HL-60/S4 treated with retinoic acid at 250 ng/mL for 4 days and 3 days (cell line): ENCODE results near the gene PRKACA.

Experiments used
- in situ Hi-C: fragments of 300-500 bp; cut with MboI; formaldehyde crosslinking; loops from 2 replicates; pipeline ENCODE4 v1.7.0; 2022; ENCODE audit warnings: low sequenced_read_pairs

PRKACA gene

DNA sequence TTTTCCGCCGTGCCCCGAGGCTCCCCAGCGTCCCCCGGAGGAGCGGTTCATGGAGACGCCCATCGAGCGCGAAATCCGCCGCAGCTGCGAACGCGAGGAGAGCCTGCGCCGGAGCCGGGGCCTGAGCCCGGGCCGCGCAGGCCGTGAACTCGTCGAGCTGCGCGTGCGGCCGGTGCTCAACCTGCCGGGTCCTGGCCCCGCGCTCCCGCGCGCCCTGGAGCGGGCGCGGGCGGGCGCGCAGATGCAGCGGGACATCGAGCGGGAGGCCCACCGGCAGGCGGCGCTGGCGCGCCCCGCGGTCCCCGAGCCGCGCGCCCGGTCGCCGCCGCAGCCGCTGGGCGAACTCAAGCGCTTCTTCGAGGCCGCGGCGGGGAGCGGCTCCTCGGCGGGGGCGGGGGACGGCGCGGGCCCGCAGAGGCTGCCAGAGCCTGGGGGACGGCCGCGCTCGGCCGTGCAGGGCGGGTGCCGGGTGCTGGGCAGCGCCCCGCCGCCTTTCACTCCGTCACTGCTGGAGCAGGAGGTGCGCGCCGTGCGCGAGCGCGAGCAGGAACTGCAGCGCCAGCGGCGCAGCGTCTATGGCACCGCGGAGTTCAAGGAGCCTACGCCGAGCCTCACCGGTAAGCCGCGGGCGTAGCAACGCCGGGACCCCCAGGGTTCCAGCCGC is 44.2 kb downstream of the PRKACA start:
- in situ Hi-C loops = loop anchor here (25.0 kb wide), 2 partner anchors 186 to 461 kb away; partner anchors contain the start of gene NANOS3

DNA sequence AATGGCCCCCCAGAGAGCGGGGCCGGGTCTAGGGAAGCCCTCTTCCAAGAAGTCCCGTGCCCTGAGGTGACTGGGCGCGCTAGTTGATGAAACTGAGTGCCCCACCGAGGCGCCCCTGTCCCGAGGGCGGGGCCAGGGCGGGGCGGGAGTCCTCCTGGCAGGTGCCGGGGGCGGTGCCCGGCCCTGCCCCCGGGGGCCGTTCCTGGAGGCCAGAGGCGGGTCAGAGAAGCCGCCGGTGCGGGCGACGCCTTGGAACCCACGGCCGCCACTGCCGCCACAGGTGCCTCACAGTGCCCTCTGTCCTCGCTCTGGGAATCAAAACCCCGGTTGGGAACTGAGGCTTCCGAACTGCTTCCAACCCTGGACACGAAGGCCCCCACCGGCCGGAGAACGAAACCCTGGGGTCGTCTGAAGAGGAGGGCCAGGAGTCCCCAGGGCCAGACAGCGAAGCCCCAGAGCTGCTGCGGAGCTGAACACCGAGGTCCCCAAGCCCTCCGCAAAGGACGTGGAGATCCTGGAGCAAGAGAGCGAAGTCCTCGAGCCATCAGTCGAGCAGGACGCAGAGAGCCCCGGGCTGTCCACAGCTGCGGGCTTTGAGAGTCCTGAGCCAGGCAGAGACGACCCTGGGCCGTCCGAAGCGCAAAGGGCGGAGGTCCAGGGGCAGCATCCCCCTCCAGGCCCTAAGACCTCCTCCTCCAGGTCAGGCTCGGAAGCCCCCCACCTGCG is 44.9 kb downstream of the PRKACA start, which contains the start of gene MISP3:
Gene MISP3, plus strand, starts transcription at position 252 of the 726 bp plus-strand sequence. CDS start 524 bp downstream, outside the sequence.
- in situ Hi-C loops = loop anchor here (25.0 kb wide), 2 partner anchors 185 to 460 kb away; partner anchors contain the start of gene NANOS3

DNA sequence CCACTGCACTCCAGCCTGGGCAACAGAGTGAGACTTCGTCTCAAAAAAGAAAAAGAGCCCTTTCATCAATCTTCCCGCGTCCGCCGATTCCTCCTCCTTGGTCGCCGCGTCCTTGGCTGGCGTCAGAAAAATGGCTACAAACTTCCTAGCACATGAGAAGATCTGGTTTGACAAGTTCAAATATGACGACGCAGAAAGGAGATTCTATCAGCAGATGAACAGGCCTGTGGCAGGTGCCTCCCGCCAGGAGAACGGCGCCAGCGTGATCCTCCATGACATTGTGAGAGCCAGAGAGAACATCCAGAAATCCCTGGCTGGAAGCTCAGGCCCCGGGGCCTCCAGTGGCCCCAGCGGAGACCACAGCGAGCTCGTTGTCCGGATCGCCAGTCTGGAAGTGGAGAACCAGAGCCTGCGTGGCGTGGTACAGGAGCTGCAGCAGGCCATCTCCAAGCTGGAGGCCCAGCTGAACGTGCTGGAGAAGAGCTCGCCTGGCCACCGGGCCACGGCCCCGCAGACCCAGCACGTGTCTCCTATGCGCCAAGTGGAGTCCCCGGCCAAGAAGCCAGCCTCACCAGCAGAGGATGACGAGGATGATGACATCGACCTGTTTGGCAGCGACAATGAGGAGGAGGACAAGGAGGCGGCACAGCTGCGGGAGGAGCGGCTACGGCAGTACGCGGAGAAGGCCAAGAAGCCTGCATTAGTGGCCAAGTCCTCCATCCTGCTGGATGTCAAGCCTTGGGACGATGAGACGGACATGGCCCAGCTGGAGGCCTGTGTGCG is 47.1 kb downstream of the PRKACA start:
- in situ Hi-C loops = loop anchor here (25.0 kb wide), 2 partner anchors 183 to 458 kb away; partner anchors contain the start of gene NANOS3

DNA sequence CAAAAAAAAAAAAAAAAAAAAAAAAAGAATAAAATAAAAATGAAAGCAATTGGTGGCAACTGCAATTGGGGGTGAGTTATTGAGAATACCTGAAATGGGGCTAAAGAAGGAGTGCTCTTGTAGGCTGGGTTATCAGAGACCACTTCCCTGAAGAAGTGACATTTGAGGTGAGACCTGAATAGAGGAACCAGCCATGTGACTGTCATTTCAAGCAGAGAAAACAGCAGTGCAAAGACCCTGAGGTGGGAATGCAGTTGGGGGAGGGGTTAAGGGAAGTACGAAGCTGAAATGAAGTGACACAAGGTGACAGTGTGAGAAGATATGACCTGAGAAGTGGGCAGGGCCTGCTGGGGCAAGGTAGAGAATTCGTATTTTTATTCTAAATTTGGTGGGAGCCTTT is 51.4 kb downstream of the PRKACA start:
- in situ Hi-C loops = loop anchor here (25.0 kb wide), 2 partner anchors 179 to 454 kb away; partner anchors contain the start of gene NANOS3

DNA sequence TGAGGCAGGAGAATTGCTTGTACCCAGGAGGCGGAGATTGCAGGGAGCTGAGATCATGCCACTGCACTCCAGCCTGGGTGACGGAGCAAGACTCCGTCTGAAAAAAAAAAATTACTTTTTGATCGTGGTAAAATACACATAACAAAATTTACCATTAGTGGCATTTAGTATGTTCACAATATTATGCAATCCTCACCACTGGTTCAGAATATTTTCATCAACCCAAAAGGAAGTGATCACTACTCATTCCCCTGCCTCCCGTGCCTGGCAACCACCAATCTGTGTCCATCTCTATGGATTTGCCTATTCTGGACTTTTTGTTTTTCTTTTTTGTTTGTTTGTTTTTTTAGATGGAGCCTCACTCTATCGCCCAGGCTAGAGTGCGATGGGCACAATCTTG is 54.5 kb downstream of the PRKACA start:
- in situ Hi-C loops = loop anchor here (25.0 kb wide), 2 partner anchors 176 to 451 kb away; partner anchors contain the start of gene NANOS3

DNA sequence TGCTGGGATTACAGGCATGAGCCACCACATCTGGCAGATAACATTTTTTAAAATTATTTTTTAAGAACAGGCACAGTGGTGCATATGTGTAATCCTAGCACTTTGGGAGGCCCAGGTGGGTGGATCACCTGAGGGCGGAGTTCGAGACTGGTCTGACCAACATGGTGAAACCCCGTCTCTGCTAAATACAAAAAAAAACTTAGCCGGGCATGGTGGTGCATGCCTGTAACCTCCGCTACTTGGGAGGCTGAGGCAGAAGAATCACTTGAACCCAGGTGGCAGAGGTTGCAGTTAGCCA is 55.1 kb downstream of the PRKACA start:
- in situ Hi-C loops = loop anchor here (25.0 kb wide), 2 partner anchors 175 to 450 kb away; partner anchors contain the start of gene NANOS3

DNA sequence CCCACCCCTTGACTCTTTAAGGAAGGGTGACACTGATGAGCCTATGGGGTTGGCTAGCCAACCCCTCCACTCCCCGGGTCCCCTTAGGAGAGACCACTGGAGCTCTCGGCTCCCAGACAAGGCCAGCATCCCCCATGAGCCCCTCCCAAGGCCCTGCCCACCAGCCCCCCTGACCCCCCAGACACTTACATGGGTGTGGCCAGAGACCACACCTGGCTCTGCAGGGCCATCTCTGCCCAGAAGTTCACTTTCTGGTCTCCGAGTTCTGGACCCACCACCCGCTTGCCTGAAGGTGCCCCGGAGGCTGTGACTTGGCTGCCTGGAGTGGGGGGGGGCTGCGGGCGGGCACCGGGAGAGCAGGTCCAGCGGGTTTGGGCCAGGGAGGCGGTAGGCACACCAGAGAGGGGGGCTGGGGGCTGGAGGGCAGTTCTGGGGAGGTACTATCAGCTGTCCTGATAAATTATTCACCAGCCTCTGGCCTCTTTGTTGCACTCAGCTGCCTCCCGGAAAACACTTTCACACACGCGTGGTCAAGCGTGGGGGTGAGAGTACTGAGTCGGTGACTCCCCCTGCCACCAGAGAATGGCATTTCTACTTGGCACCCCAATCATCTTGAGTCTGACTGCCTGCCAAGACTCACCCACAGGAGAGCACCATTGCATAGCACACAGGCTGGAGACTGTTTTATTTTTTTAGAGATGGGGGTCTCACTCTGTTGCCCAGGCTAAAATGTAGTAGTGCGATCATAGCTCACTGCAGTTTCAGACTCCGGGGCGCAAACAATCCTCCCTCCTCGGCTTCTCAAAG is 55.6 kb downstream of the PRKACA start, which contains the start of gene PALM3:
Gene PALM3, minus strand, starts transcription at position 326 of the 807 bp plus-strand sequence. Its CDS starts 96 bp downstream, at position 230.
- in situ Hi-C loops = loop anchor here (25.0 kb wide), 2 partner anchors 175 to 450 kb away; partner anchors contain the start of gene NANOS3

DNA sequence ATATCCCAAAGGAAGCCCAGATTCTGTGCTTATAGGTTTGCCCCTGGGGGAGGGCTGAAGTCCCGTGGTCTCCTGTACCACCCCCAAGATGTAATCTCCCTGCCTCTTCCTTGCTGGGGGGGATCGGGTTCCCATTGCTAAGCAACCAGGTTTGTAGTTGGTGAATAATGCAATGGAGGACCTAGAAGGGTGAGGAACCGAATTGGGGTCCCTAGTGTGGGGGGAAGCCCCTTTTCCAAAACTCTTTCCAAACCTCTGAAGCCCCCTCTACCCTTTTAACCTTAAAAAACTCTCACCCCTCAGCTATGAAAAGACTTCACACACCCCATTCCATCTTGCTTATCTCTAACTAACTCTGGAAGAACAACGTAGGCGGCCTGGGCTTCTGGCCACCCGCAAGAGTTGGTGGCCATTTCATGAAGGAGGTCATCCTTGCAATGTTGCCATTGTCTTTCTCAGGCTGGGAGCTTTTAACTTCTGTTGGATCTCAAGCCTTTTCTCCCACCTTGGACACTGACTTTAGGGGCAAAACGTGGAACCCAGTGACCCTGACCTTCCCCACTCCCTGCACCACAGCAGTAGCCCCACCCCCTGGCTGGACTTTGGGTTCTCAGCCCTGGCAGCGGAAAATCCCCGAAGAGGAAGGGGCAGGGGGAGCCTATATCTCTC is 56.3 kb downstream of the PRKACA start:
- in situ Hi-C loops = loop anchor here (25.0 kb wide), 2 partner anchors 174 to 449 kb away; partner anchors contain the start of gene NANOS3

DNA sequence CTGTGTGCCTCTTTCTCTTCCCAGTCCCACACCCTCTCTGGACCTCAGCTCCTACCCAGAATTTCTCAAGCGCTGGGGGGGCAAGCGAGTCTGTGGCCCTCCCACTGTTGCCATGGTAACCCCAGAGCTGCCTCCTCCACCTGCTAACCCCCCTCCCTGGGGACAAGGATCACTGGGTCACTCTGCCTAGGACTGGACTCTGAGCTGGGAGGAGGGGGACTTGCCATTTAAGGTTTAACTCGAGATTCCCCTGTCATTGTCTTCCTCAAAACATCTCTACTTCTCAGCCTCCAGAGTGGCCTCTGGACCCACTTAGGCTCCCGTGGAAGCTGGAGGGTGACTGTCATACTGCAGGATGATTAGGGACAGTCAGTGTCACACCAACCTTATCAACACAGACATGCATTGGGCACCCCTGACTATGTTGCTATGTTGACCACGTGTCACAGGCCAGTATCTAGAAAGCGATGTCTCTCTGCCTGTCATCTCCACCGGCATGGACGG is 57.9 kb downstream of the PRKACA start:
- in situ Hi-C loops = loop anchor here (25.0 kb wide), 2 partner anchors 172 to 447 kb away; partner anchors contain the start of gene NANOS3

DNA sequence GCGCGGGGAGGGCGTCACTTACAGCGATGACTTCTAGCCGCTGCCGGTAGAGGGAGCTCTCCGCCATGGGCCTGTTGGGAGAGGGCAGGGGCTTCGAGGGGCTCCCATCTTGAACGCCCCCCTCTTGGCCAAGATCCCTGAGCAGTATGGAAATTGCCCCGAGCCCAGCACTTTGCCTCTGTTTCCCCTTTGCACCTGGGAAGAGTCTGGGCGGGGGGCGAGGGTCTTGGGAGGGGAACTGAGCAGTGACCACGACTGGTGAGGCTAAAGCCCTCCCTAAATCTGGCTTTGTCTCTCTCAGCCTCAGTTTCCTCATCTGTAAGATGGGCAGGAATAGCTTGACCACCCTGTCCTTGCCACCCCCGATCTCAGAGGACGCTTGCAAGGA is 58.5 kb downstream of the PRKACA start:
- in situ Hi-C loops = loop anchor here (25.0 kb wide), 2 partner anchors 172 to 447 kb away; partner anchors contain the start of gene NANOS3

DNA sequence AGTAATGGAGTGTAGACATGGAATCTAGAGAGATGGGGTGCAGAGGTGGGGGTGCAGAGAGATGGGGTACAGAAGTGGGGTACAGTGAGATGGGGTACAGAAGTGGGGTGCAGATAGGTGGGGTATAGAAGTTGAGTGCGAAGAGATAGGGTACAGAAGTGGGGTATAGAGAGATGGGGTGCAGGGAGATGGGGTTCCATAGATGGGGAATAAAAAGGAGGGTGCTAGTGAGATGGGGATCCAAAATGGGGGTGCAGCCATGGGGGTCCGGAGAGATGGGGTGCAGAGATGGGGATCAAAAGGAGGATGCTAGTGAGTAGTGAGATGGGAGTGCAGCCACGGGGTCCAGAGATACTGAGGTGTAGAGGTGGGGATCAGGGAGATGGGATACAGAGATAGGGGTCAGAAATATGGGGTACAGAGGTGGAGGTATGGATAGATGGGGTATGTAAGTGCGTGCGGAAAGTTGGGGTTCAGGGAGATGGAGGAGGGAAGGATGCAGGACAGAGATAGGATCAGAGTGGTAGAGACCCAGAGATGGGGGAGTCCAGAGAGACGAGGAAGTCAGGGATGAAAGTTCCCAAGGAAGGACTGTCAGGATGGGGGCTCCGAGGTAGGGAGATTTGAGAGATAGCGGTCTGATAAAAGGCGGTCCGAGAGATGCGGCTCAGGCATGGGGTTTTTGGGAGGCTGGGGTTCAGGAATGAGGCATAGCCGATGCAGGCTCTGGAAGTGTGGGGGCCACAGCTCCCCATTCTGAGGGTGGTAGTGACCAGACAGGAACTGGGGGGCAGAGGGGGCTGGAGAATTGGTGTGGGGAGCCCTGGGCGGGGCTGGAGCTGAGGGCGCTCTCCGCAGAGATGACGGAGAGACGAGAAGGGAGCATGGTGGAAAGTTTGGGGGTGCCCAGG is 59.1 kb downstream of the PRKACA start:
- in situ Hi-C loops = loop anchor here (25.0 kb wide), 2 partner anchors 171 to 446 kb away; partner anchors contain the start of gene NANOS3

DNA sequence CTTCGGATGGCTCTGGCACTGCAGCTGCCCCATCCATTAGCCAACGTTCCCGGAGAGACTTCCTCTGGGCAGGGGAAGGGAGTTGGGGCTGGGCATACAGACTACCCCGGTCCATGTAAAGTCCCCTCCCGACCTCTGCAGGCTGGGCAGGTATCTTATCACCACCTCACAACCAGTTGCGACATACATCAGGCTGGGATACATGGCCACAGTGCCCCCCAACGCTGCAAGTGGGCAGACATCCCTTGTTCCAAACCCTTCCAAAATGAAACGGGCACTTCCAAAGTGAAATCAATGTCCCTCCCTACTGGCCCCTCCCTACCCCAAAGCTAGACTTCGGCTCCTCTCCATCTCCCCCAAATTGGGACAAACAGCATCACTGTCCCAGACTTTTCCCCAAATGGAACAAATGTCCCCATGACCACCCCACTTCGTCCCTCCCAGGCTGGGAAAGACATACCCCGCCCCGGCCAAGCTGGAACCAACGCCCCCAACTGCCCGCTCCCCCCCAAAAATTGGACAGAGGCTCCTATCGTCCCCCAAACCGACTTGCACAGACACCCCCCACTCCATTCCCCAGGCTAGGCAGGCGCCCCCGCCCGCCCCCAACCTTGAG is 60.7 kb downstream of the PRKACA start:
- in situ Hi-C loops = loop anchor here (25.0 kb wide), 2 partner anchors 170 to 445 kb away; partner anchors contain the start of gene NANOS3

DNA sequence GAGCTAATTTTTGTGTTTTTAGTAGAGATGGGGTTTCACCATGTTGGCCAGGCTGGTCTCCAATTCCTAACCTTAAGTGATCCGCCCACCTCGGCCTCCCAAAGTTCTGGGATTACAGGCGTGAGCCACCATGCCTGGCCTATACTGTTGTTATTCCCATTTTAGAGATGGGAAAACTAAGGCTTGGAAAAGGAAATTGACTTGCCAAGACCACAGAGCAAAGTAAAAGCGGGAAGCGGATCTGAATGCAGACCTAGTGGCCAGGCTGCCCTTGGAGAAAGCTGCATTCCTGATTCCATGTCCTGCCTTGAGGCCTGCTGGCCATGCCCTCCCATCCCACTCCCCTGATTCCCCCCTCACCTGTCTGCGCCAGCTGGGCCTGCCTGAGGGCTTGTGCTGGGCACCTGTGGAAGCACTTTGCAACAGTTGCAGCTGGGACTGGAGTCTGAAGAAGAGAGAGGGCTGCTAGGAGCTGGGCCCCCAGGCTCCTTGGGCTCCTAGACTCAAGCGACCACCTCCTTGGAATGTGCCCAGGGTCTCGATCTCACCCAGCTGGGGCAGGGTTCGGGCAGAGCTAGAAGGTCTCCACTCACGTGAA is 61.4 kb downstream of the PRKACA start:
- in situ Hi-C loops = loop anchor here (25.0 kb wide), 2 partner anchors 169 to 444 kb away; partner anchors contain the start of gene NANOS3

DNA sequence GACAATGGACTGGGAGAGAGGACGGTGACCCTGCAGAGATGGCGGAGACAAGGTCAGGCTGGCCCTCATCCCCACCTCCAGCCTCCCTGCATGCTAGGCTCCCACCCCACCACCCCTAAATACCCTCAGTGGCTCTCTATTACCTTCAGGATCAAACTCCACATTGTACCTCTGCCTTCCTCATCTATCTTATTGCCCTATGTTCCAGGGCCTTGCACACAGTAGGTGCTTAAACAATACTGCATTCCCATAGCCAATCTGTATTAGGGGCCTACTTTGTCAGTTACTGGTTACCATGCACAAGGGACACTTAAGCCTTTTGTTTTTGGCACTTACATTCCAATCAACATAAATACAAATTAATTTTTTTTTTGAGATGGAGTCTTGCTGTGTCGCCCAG is 62.2 kb downstream of the PRKACA start:
- in situ Hi-C loops = loop anchor here (25.0 kb wide), 2 partner anchors 168 to 443 kb away; partner anchors contain the start of gene NANOS3

DNA sequence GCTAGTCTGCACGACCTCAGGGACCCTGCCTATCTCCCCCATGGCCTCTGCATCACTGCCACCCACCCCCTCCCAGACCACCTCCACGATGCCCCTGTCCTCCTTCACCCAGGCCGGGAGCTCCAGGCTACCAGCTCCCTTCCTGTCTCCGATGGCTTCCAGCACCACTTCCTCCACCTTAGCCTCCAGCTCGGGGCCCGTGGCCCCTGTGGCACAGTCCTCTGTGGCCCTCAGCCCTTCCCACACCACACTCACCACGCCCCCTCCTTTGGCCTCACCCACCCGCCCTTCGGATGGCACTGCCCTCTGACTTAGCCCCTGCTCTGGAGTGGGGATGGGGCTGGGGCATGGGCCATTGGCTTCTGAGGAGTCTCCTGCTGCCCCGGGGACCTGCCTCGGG is 62.8 kb downstream of the PRKACA start:
- in situ Hi-C loops = loop anchor here (25.0 kb wide), 2 partner anchors 167 to 442 kb away; partner anchors contain the start of gene NANOS3

DNA sequence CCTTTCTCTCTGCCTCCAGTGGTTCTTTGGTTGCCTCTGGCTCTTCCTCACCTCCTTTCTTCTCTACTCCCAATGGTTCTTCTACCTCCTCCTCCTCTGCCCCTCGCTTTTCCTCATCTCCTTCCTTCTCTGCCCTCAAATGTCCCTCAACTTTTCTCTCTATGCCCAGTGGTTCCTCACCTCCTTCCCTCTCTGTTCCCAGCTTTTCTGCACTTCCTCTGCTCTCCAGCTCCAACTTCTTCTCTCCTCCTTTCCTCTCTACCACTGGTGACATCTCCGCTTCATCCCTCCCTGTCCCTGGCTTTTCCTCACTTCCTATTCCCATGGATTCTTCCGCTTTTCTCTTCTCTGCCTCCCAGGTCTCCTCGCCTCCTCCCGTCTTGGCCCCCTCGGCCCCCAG is 63.5 kb downstream of the PRKACA start:
- in situ Hi-C loops = loop anchor here (25.0 kb wide), 2 partner anchors 167 to 442 kb away; partner anchors contain the start of gene NANOS3

DNA sequence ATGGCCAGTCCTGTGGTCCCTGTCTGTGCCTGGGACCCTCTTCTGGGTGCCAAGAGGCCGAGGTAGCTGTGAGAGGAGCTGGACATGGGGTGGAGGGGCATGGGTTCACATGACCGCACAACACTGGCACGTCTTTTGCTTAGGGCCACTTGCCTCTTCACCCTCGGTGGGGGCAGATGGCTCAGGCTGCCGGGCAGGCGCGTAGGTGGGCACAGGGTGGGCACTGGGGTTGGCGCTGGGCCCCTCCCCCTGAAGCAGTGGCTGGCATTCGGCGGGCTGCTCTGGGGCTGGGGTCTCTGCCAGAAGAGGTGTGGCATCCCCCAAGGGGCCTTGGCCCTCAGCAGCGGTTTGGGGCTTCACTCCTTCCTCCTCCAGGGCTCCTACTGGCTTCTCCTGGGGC is 64.1 kb downstream of the PRKACA start:
- in situ Hi-C loops = loop anchor here (25.0 kb wide), 2 partner anchors 166 to 441 kb away; partner anchors contain the start of gene NANOS3
